BLaER1 treated with 17β-estradiol and CSF1 and Interleukin-3, amounts not matched to agents 10 nM and 100 nM (cell line): ENCODE data around the gene ARHGAP33.
A peak's percentile ranks its signal among the peaks of the same experiment; 100 is the strongest.

ENCODE experiments used
- H3K27ac ChIP-seq, 11 experiments: shearing (Covaris generic); formaldehyde crosslinking; 2 replicates each; pipeline ENCODE4 v1.8.1; 2022
- H3K27me3 ChIP-seq, 11 experiments: shearing (Covaris generic); formaldehyde crosslinking; 2 replicates each; pipeline ENCODE4 v1.8.1; 2022
- H3K36me3 ChIP-seq, 11 experiments: shearing (Covaris generic); formaldehyde crosslinking; 2 replicates each; pipeline ENCODE4 v1.8.1; 2022
- H3K4me1 ChIP-seq, 10 experiments: shearing (Covaris generic); formaldehyde crosslinking; 2 replicates each; pipeline ENCODE4 v1.8.1; 2022
- H3K4me2 ChIP-seq, 11 experiments: shearing (Covaris generic); formaldehyde crosslinking; 2 replicates each; pipeline ENCODE4 v1.8.1; 2022
- H3K4me3 ChIP-seq, 10 experiments: shearing (Covaris generic); formaldehyde crosslinking; 2 replicates each; pipeline ENCODE4 v1.8.1; 2022
- H3K9ac ChIP-seq, 11 experiments: shearing (Covaris generic); formaldehyde crosslinking; 2 replicates each; pipeline ENCODE4 v1.8.1; 2022
- H3K9me3 ChIP-seq, 11 experiments: shearing (Covaris generic); formaldehyde crosslinking; replicated peaks in 1 of 11; 2 replicates each; pipeline ENCODE4 v1.8.1; 2022
- H4K20me1 ChIP-seq, 11 experiments: shearing (Covaris generic); formaldehyde crosslinking; 2 replicates each; pipeline ENCODE4 v1.8.1; 2022
- Cebpa-rat ChIP-seq, 11 experiments: shearing (Covaris generic); IDR thresholded peaks; 2 replicates each; pipeline ENCODE4 v1.8.1; 2022

The ARHGAP33 gene

GRCh38 chr19:35783469-35784434 is 8.4 kb downstream of the ARHGAP33 start:
- H3K9me3 ChIP-seq: no peaks in the 10 kb centered on the region
- H4K20me1 ChIP-seq: peaks cover 0 to 35% (median 0%) of the 10 kb centered on the region in 11 experiments; a peak in 7 of 22 replicates
- peak overlapping the region in 1 of 11 experiments; percentile 14; a peak in 2 of 22 replicates for H3K27ac ChIP-seq
- H3K4me2 ChIP-seq: peak overlapping the region in 5 of 11 experiments; percentile 41 to 59 (median 57); a peak in 8 of 22 replicates
- no peak overlapping the region for H3K4me3 ChIP-seq
- H3K4me1 ChIP-seq: peaks cover 0 to 36% (median 18%) of the 10 kb centered on the region in 10 experiments; a peak in 13 of 20 replicates
- no peaks in the 10 kb centered on the region for H3K27me3 ChIP-seq
- TF ChIP-seq Cebpa-rat (IDR thresholded peaks at IDR 0.05): no peak
- H3K9ac ChIP-seq: peak overlapping the region in 3 of 11 experiments; percentile 24 to 52 (median 44); a peak in 3 of 22 replicates
- peaks cover 3 to 88% (median 73%) of the 10 kb centered on the region in 11 experiments; a peak in 21 of 22 replicates for H3K36me3 ChIP-seq

DNA sequence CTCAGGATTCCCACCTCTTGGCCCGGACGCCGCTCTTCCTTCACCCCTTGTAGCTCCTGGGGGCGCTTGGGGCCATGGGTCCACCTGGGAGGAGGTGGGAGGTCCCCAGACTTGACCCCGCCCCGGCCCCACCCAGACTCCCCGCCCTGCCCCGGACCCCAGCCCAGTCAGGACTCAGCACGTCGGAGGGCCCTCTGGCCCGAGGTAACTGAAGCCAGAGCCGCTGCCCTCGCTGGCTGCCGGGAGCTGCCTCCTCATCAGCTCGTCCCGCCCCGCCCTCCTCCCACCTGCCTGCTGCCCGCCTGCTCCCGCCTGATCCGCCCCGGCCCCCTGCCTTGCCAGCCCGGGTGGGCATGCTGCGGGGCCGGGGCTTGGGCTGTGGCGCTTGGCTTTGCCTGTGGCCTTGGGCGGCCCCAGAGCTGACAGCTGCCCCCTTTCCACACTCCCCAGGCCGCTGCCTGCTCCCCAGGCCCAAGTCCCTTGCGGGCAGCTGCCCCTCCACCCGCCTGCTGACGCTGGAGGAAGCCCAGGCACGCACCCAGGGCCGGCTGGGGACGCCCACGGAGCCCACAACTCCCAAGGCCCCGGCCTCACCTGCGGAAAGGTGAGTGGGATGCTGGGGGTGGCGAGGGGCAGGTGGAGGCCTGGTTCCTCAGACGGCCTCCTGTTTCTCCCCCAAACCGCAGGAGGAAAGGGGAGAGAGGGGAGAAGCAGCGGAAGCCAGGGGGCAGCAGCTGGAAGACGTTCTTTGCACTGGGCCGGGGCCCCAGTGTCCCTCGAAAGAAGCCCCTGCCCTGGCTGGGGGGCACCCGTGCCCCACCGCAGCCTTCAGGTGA is 9.4 kb downstream of the ARHGAP33 start:
- Histone ChIP-seq H3K9ac (peak overlapping the region in 1 of 11 experiments; percentile 13; a peak in 1 of 22 replicates), H3K36me3 (peaks cover 3 to 79% (median 63%) of the 10 kb centered on the region in 11 experiments; a peak in 20 of 22 replicates), H4K20me1 (peaks cover 0 to 35% (median 0%) of the 10 kb centered on the region in 11 experiments; a peak in 6 of 22 replicates), H3K27me3 (no peaks in the 10 kb centered on the region), H3K27ac (peak overlapping the region in 1 of 11 experiments; percentile 16; a peak in 2 of 22 replicates), H3K4me1 (peaks cover 0 to 37% (median 18%) of the 10 kb centered on the region in 10 experiments; a peak in 13 of 20 replicates), H3K9me3 (no peaks in the 10 kb centered on the region), H3K4me3 (no peak overlapping the region), H3K4me2 (no peak overlapping the region)
- no peak for TF ChIP-seq Cebpa-rat (IDR thresholded peaks at IDR 0.05)

GRCh38 chr19:35785339-35785627 is 9.9 kb downstream of the ARHGAP33 start:
- H3K27ac ChIP-seq: peak overlapping the region in 2 of 11 experiments; percentile 9 to 16; a peak in 2 of 22 replicates
- H4K20me1 ChIP-seq: peaks cover 0 to 40% (median 0%) of the 10 kb centered on the region in 11 experiments; a peak in 6 of 22 replicates
- H3K4me1 ChIP-seq: peaks cover 0 to 42% (median 18%) of the 10 kb centered on the region in 10 experiments; a peak in 13 of 20 replicates
- H3K9ac ChIP-seq: peak overlapping the region in 1 of 11 experiments; percentile 13; a peak in 1 of 22 replicates
- no peak overlapping the region for H3K4me2 ChIP-seq
- no peaks in the 10 kb centered on the region for H3K9me3 ChIP-seq
- H3K27me3 ChIP-seq: no peaks in the 10 kb centered on the region
- no peak for TF ChIP-seq Cebpa-rat (IDR thresholded peaks at IDR 0.05)
- no peak overlapping the region for H3K4me3 ChIP-seq
- H3K36me3 ChIP-seq: peaks cover 3 to 73% (median 58%) of the 10 kb centered on the region in 11 experiments; a peak in 20 of 22 replicates

GRCh38 chr19:35786299-35787160 is 11.2 kb downstream of the ARHGAP33 start:
- peaks cover 0 to 51% (median 30%) of the 10 kb centered on the region in 10 experiments; a peak in 17 of 20 replicates for H3K4me1 ChIP-seq
- H3K9ac ChIP-seq: 0 out of 22 replicates have a peak overlapping the region, but pooled peaks of 1 of the 11 experiments have one; percentile 23
- no peaks in the 10 kb centered on the region for H3K27me3 ChIP-seq
- H3K4me3 ChIP-seq: no peak overlapping the region
- H4K20me1 ChIP-seq: peaks cover 0 to 37% (median 0%) of the 10 kb centered on the region in 11 experiments; a peak in 6 of 22 replicates
- peak overlapping the region in 3 of 11 experiments; percentile 9 to 18 (median 9); a peak in 2 of 22 replicates for H3K27ac ChIP-seq
- peaks cover 0 to 67% (median 50%) of the 10 kb centered on the region in 11 experiments; a peak in 19 of 22 replicates for H3K36me3 ChIP-seq
- no peak overlapping the region for H3K4me2 ChIP-seq
- H3K9me3 ChIP-seq: no peaks in the 10 kb centered on the region
- TF ChIP-seq Cebpa-rat (IDR thresholded peaks at IDR 0.05): no peak

DNA sequence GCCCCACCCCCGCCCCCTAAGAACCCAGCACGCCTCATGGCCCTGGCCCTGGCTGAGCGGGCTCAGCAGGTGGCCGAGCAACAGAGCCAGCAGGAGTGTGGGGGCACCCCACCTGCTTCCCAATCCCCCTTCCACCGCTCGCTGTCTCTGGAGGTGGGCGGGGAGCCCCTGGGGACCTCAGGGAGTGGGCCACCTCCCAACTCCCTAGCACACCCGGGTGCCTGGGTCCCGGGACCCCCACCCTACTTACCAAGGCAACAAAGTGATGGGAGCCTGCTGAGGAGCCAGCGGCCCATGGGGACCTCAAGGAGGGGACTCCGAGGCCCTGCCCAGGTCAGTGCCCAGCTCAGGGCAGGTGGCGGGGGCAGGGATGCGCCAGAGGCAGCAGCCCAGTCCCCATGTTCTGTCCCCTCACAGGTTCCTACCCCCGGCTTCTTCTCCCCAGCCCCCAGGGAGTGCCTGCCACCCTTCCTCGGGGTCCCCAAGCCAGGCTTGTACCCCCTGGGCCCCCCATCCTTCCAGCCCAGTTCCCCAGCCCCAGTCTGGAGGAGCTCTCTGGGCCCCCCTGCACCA is 11.9 kb downstream of the ARHGAP33 start:
- Histone ChIP-seq H3K9me3 (no peaks in the 10 kb centered on the region), H4K20me1 (peaks cover 0 to 32% (median 0%) of the 10 kb centered on the region in 11 experiments; a peak in 6 of 22 replicates), H3K36me3 (peaks cover 0 to 59% (median 42%) of the 10 kb centered on the region in 11 experiments; a peak in 19 of 22 replicates), H3K4me1 (peaks cover 0 to 51% (median 35%) of the 10 kb centered on the region in 10 experiments; a peak in 18 of 20 replicates), H3K4me2 (no peak overlapping the region), H3K27ac (0 out of 22 replicates have a peak overlapping the region, but pooled peaks of 1 of the 11 experiments have one; percentile 9), H3K4me3 (no peak overlapping the region), H3K9ac (no peak overlapping the region; a peak in 1 of 22 replicates), H3K27me3 (no peaks in the 10 kb centered on the region)
- TF ChIP-seq Cebpa-rat (IDR thresholded peaks at IDR 0.05): no peak

GRCh38 chr19:35788205-35788960 is 13.0 kb downstream of the ARHGAP33 start:
- Histone ChIP-seq H3K27me3 (no peaks in the 10 kb centered on the region), H3K27ac (peak overlapping the region in 3 of 11 experiments; percentile 40 to 50 (median 48); a peak in 4 of 22 replicates), H3K4me1 (peaks cover 8 to 51% (median 35%) of the 10 kb centered on the region in 10 experiments), H3K9ac (no peak overlapping the region), H4K20me1 (peaks cover 0 to 22% (median 0%) of the 10 kb centered on the region in 11 experiments; a peak in 4 of 22 replicates), H3K9me3 (no peaks in the 10 kb centered on the region), H3K36me3 (peaks cover 0 to 48% (median 32%) of the 10 kb centered on the region in 11 experiments; a peak in 18 of 22 replicates), H3K4me3 (no peak overlapping the region), H3K4me2 (no peak overlapping the region)
- no peak for TF ChIP-seq Cebpa-rat (IDR thresholded peaks at IDR 0.05)
